Astrocyte (in vitro differentiated cells and primary cell): Measurements from ENCODE around the gene ACOX1. TPM values are rescaled to one million over a fixed set of nuclear protein-coding genes. Genes with fewer than 3 reads are reported as not detected.
A peak's percentile ranks its signal among the peaks of the same experiment; 100 is the strongest.

ENCODE experiments used
- DNase-seq: peaks from one replicate; pipeline ENCODE4 v3.0.0-alpha.2; 2010; ENCODE audit warnings: low read depth
- FAIRE-seq: peaks from 2 replicates; lab custom pipeline; 2011; peaks lifted over from hg19 to GRCh38; lab: Jason Lieb, UNC
- H2AFZ ChIP-seq: 2 replicates; pipeline ENCODE4 v1.6.0; 2012; ENCODE audit warnings: low read depth, low read length, inconsistent platforms
- H3K27ac ChIP-seq: 2 replicates; pipeline ENCODE4 v1.5.1; 2011; ENCODE audit warnings: low read depth, low read length, inconsistent platforms
- H3K27me3 ChIP-seq: 2 replicates; pipeline ENCODE4 v1.6.0; 2011; ENCODE audit warnings: low read length, inconsistent platforms; ENCODE audit not compliant: insufficient read depth
- H3K36me3 ChIP-seq: 2 replicates; pipeline ENCODE4 v1.5.1; 2011; ENCODE audit warnings: low read length, inconsistent platforms; ENCODE audit not compliant: insufficient read depth
- H3K4me1 ChIP-seq: 2 replicates; pipeline ENCODE4 v1.5.1; 2011; ENCODE audit warnings: low read length, inconsistent platforms; ENCODE audit not compliant: insufficient read depth
- H3K4me2 ChIP-seq: 2 replicates; pipeline ENCODE4 v1.6.0; 2012; ENCODE audit warnings: low read length, inconsistent platforms
- H3K4me3 ChIP-seq: 2 replicates; pipeline ENCODE4 v1.5.1; 2011; ENCODE audit warnings: low read depth, mild to moderate bottlenecking, low read length, inconsistent platforms; ENCODE audit not compliant: insufficient read depth
- H3K79me2 ChIP-seq: 2 replicates; pipeline ENCODE4 v1.6.0; 2012; ENCODE audit warnings: mild to moderate bottlenecking, low read length, inconsistent platforms; ENCODE audit not compliant: insufficient read depth
- H3K9ac ChIP-seq: 2 replicates; pipeline ENCODE4 v1.6.0; 2012; ENCODE audit warnings: mild to moderate bottlenecking, low read length, inconsistent platforms
- H3K9me3 ChIP-seq: 2 replicates; pipeline ENCODE4 v1.5.1; 2012; ENCODE audit warnings: low read depth, mild to moderate bottlenecking, low read length, inconsistent platforms; ENCODE audit not compliant: insufficient read depth
- H4K20me1 ChIP-seq: 2 replicates; pipeline ENCODE4 v1.6.0; 2012; ENCODE audit warnings: low read length, inconsistent platforms; ENCODE audit not compliant: insufficient read depth
- H3K27ac Mint-ChIP-seq: one replicate; pipeline ENCODE4 v1.8.0; 2021; ENCODE audit warnings: mild to moderate bottlenecking, mixed read lengths; ENCODE audit not compliant: unreplicated experiment
- H3K27me3 Mint-ChIP-seq: one replicate; pipeline ENCODE4 v1.8.0; 2021; ENCODE audit warnings: low read depth, mixed read lengths; ENCODE audit not compliant: unreplicated experiment
- H3K36me3 Mint-ChIP-seq: one replicate; pipeline ENCODE4 v1.8.0; 2021; ENCODE audit warnings: low read depth, mixed read lengths; ENCODE audit not compliant: unreplicated experiment
- H3K4me1 Mint-ChIP-seq: one replicate; pipeline ENCODE4 v1.8.0; 2021; ENCODE audit warnings: low read depth, mixed read lengths; ENCODE audit not compliant: unreplicated experiment
- H3K4me3 Mint-ChIP-seq: one replicate; pipeline ENCODE4 v1.8.0; 2021; ENCODE audit warnings: mild to moderate bottlenecking, moderate library complexity, mixed read lengths; ENCODE audit not compliant: unreplicated experiment
- H3K9me3 Mint-ChIP-seq: one replicate; pipeline ENCODE4 v1.8.0; 2021; ENCODE audit warnings: mild to moderate bottlenecking, mixed read lengths; ENCODE audit not compliant: unreplicated experiment
- EZH2 ChIP-seq: IDR thresholded peaks from 2 replicates; pipeline ENCODE4 v1.6.1; 2012; ENCODE audit warnings: mild to moderate bottlenecking, low read length, inconsistent platforms; ENCODE audit not compliant: insufficient read depth
- total RNA-seq: library from RNA; stranded (reverse); gene quantifications from 2 replicates; pipeline ENCODE4 v1.2.1, GENCODE V29; 2021
- TF ChIP-seq, protein P1 (sequence below): IDR thresholded peaks from 2 replicates; pipeline ENCODE4 v1.5.1; 2011; ENCODE audit warnings: low read depth, mild to moderate bottlenecking, inconsistent platforms, low read length, moderate library complexity; ENCODE audit not compliant: insufficient read depth

The ACOX1 gene
- total RNA-seq, 1 donor from 2014 or later, result 61.3 TPM

- H3K9me3 Mint-ChIP-seq, result no peaks in the 10 kb centered on the region
- no peak overlapping the region for H3K9ac ChIP-seq
- DNase-seq (no peak), FAIRE-seq (no peak)
- no peak overlapping the region for H3K4me3 ChIP-seq
- H3K4me3 Mint-ChIP-seq, result peak overlapping the region; percentile 73
- H2AFZ ChIP-seq, result no peak overlapping the region
- peaks cover 1% of the 10 kb centered on the region for H3K36me3 ChIP-seq
- no peaks in the 10 kb centered on the region for H3K27me3 Mint-ChIP-seq
- no peaks in the 10 kb centered on the region for H3K9me3 ChIP-seq
- no peak overlapping the region for H3K27ac ChIP-seq
- no peak overlapping the region for H3K4me2 ChIP-seq
- no peak for TF ChIP-seq EZH2
- TF ChIP-seq, protein P1, sequence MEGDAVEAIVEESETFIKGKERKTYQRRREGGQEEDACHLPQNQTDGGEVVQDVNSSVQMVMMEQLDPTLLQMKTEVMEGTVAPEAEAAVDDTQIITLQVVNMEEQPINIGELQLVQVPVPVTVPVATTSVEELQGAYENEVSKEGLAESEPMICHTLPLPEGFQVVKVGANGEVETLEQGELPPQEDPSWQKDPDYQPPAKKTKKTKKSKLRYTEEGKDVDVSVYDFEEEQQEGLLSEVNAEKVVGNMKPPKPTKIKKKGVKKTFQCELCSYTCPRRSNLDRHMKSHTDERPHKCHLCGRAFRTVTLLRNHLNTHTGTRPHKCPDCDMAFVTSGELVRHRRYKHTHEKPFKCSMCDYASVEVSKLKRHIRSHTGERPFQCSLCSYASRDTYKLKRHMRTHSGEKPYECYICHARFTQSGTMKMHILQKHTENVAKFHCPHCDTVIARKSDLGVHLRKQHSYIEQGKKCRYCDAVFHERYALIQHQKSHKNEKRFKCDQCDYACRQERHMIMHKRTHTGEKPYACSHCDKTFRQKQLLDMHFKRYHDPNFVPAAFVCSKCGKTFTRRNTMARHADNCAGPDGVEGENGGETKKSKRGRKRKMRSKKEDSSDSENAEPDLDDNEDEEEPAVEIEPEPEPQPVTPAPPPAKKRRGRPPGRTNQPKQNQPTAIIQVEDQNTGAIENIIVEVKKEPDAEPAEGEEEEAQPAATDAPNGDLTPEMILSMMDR, result no peak
- peak overlapping the region; percentile 100 for H3K27ac Mint-ChIP-seq
- no peaks in the 10 kb centered on the region for H3K27me3 ChIP-seq
- H3K4me1 Mint-ChIP-seq, result peaks cover 42% of the 10 kb centered on the region
- peaks cover 6% of the 10 kb centered on the region for H3K36me3 Mint-ChIP-seq
- peaks cover 25% of the 10 kb centered on the region for H3K4me1 ChIP-seq
- peaks cover 5% of the 10 kb centered on the region for H4K20me1 ChIP-seq
- peaks cover 39% of the 10 kb centered on the region for H3K79me2 ChIP-seq
Measured at GRCh38 chr17:75981019-75981615, 2.2 kb upstream of the ACOX1 start.

DNA sequence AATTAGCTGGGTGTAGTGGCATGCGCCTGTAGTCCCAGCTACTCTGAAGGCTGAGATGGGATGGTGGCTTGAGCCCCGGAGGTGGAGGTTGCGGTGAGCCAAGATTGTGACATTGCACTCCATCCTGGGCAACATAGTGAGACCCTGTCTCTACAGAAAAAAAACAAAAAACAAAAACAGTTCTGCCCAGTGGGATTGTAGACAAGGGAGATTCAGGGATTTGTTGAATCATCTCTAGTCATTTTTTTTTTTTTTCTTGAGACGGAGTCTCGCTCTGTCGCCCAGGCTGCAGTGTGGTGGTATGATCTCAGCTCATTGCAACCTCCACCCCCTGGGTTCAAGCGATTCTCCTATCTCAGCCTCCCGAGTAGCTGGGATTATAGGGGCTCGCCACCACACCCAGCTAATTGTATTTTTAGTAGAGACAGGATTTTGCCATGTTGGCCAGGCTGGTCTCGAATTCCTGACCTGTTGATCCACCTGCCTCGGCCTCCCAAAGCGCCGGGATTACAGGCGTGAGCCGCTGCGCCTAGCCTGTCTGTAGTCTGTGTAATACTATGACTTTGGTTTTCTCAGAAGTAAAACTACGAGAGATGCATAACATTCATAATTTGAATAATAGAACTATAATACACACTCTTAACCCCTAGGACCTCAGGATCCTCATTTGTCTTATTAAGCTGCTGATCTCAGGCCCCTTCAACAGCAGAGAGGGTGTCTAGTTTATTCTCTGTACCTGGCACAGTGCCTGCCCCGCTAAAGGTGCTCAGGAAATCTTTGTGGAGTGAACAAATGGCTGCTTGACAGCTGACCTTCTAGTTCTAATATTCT, 1.4 kb upstream of the ACOX1 start:
- H3K9ac ChIP-seq, result peak overlapping the region; percentile 93
- TF ChIP-seq, protein P1, result no peak
- TF ChIP-seq EZH2, result no peak
- DNase-seq (peak; percentile 15), FAIRE-seq (no peak)
- no peaks in the 10 kb centered on the region for H3K27me3 ChIP-seq
- peak overlapping the region; percentile 98 for H3K27ac ChIP-seq
- Mint-ChIP-seq H3K9me3 (no peaks in the 10 kb centered on the region), H3K4me1 (peaks cover 44% of the 10 kb centered on the region), H3K4me3 (peak overlapping the region; percentile 98), H3K27ac (peak overlapping the region; percentile 100), H3K27me3 (no peaks in the 10 kb centered on the region), H3K36me3 (peaks cover 7% of the 10 kb centered on the region)
- peaks cover 12% of the 10 kb centered on the region for H4K20me1 ChIP-seq
- peak overlapping the region; percentile 86 for H2AFZ ChIP-seq
- peaks cover 25% of the 10 kb centered on the region for H3K4me1 ChIP-seq
- H3K4me2 ChIP-seq, result peak overlapping the region; percentile 92
- peaks cover 46% of the 10 kb centered on the region for H3K79me2 ChIP-seq
- no peaks in the 10 kb centered on the region for H3K9me3 ChIP-seq
- H3K36me3 ChIP-seq, result peaks cover 2% of the 10 kb centered on the region
- H3K4me3 ChIP-seq, result peak overlapping the region; percentile 81
